Keratinocyte (primary cell): ENCODE results near the gene TMEM97.

ENCODE experiments used
- CTCF ChIP-seq, 3 experiments: IDR thresholded peaks in 1 of 3; conservative IDR thresholded peaks in 1 of 3; optimal IDR thresholded peaks in 1 of 3; 2 replicates in 2 of 3; 3 replicates in 1 of 3; pipeline versions ENCODE3 to v1.5.1; 2011; ENCODE audit warnings: low read length in 3 of 3, mild to moderate bottlenecking in 3 of 3, moderate library complexity in 2 of 3, control low read depth in 1 of 3, inconsistent platforms in 1 of 3; ENCODE audit not compliant: insufficient read depth in 2 of 3; ENCODE audit errors: extremely low read depth in 1 of 3
- EZH2 ChIP-seq: IDR thresholded peaks from one replicate; pipeline ENCODE4 v1.6.1; 2012; ENCODE audit warnings: inconsistent platforms, mild to moderate bottlenecking, low read length, moderate library complexity

GRCh38 chr17:28343491-28343932, 24.5 kb downstream of the TMEM97 start:
- no peak for TF ChIP-seq EZH2
- no peak for TF ChIP-seq CTCF (optimal IDR thresholded peaks at IDR 0.05 in 1 of 3, IDR thresholded peaks at IDR 0.05 in 1 of 3, conservative IDR thresholded peaks at IDR 0.05 in 1 of 3; ENCODE audit: extremely low read depth in 1 of 3, insufficient read depth in 2 of 3, low read length in 3 of 3)
